HepG2 (cell line): ENCODE data around the gene PLPPR3. TPM values are rescaled to one million over a fixed set of nuclear protein-coding genes. Genes with fewer than 3 reads are reported as not detected.

Experiments used
- DNMT1 ChIP-seq: sonication (generic); formaldehyde crosslinking; IDR thresholded peaks from 2 replicates; pipeline ENCODE4 v1.5.1; 2020; ENCODE audit warnings: mild to moderate bottlenecking, missing genetic modification reagents
- ELF3 ChIP-seq: IDR thresholded peaks from 2 replicates; pipeline ENCODE4 v1.6.1; 2016; ENCODE audit warnings: missing genetic modification reagents, missing compliant biosample characterization
- GLMP ChIP-seq: sonication (generic); formaldehyde crosslinking; IDR thresholded peaks from 2 replicates; pipeline ENCODE4 v1.9.0; 2021; ENCODE audit warnings: missing genetic modification reagents, mild to moderate bottlenecking, borderline replicate concordance
- KDM5B ChIP-seq: sonication (generic); formaldehyde crosslinking; IDR thresholded peaks from 2 replicates; pipeline ENCODE4 v1.4.0; 2020; ENCODE audit warnings: missing genetic modification reagents, mild to moderate bottlenecking, borderline replicate concordance
- KMT2B ChIP-seq: IDR thresholded peaks from 2 replicates; pipeline ENCODE4 v1.6.1; 2016; ENCODE audit warnings: missing genetic modification reagents, missing compliant biosample characterization
- SAP130 ChIP-seq: IDR thresholded peaks from 2 replicates; pipeline ENCODE4 v1.6.1; 2016; ENCODE audit warnings: low read depth
- TBX2 ChIP-seq: sonication (generic); formaldehyde crosslinking; IDR thresholded peaks from 2 replicates; pipeline ENCODE4 v1.5.0; 2020; ENCODE audit warnings: missing genetic modification reagents, mild to moderate bottlenecking, borderline replicate concordance
- TFAP4 ChIP-seq: sonication (generic); IDR thresholded peaks from 2 replicates; pipeline ENCODE4 v1.6.1; 2016; ENCODE audit warnings: low read depth, borderline replicate concordance
- ZNF280B ChIP-seq: sonication (generic); formaldehyde crosslinking; IDR thresholded peaks from 2 replicates; pipeline ENCODE4 v1.5.0; 2020; ENCODE audit warnings: missing genetic modification reagents, mild to moderate bottlenecking, borderline replicate concordance
- ZNF318 ChIP-seq: sonication (generic); formaldehyde crosslinking; IDR thresholded peaks from 2 replicates; pipeline ENCODE4 v1.4.0; 2020; ENCODE audit warnings: mild to moderate bottlenecking, missing genetic modification reagents
- ZNF740 ChIP-seq: sonication (generic); formaldehyde crosslinking; IDR thresholded peaks from 2 replicates; pipeline ENCODE4 v1.4.0; 2020; ENCODE audit warnings: missing genetic modification reagents
- ZNF792 ChIP-seq: IDR thresholded peaks from 2 replicates; pipeline ENCODE4 v1.6.1; 2016
- polyA plus RNA-seq, 8 experiments: library from polyadenylated mRNA; depleted of rRNA in 3 of 8; stranded (reverse) in 7 of 8; unstranded in 1 of 8; fragments of >200 nt; fragmentation: Illumina TruSeq in 4 of 8; extraction: Trizol in 4 of 8; gene quantifications; 2 replicates each; pipeline versions ENCODE4 v1.2.1 to v1.2.3, GENCODE V29; 2011 to 2016; ENCODE audit warnings: low read depth in 4 of 8, missing spikeins in 1 of 8, mixed read lengths in 1 of 8; ENCODE audit not compliant: insufficient read depth in 1 of 8
- total RNA-seq, 5 experiments: library from RNA; depleted of rRNA; stranded (reverse); fragments of >200 nt; fragmentation: Illumina TruSeq; extraction: Trizol; gene quantifications; 2 replicates each; pipeline ENCODE4 v1.2.3, GENCODE V29; 2016; ENCODE audit warnings: low read depth in 1 of 5

The PLPPR3 gene
- total and polyA plus RNA-seq, 2 of the 13 experiments (the other 11 are each of a cell fraction or from before 2014, with no cell fraction given), result 0.07 to 0.16 TPM

GRCh38 chr19:858868-859843 lies 37.4 kb upstream of the PLPPR3 start, which contains the start of gene CFD (continued):
- TF ChIP-seq ZNF740 (CRISPR knock-in tag), result no peak
- peak; percentile 50; the same call in 1 of the 2 replicates for TF ChIP-seq TBX2 (CRISPR knock-in tag)
- no peak for TF ChIP-seq KMT2B (CRISPR knock-in tag)
- no peak for TF ChIP-seq ZNF318 (CRISPR knock-in tag)
- 0 out of 2 replicates have a peak, but pooled peaks have one; percentile 32 for TF ChIP-seq TFAP4
- peak; percentile 41 for TF ChIP-seq SAP130 (CRISPR knock-in tag)
- TF ChIP-seq DNMT1 (CRISPR knock-in tag), result no peak
- no peak for TF ChIP-seq GLMP
- 0 out of 2 replicates have a peak, but pooled peaks have one; percentile 16 for TF ChIP-seq KDM5B (CRISPR knock-in tag)
- no peak for TF ChIP-seq ELF3 (CRISPR knock-in tag)
- TF ChIP-seq ZNF792, result no peak
- 0 out of 2 replicates have a peak, but pooled peaks have one; percentile 40 for TF ChIP-seq ZNF280B
